Mucosa of stomach (tissue), 1 donor: Measurements from ENCODE around the gene AQP12B.

Experiments
- H3K27me3 ChIP-seq: one replicate; pipeline ENCODE4 v1.7.0; 2013; ENCODE audit warnings: mild to moderate bottlenecking, low read length; ENCODE audit not compliant: control insufficient read depth, insufficient read depth
- H3K36me3 ChIP-seq: one replicate; pipeline ENCODE4 v1.7.0; 2013; ENCODE audit warnings: low read length; ENCODE audit not compliant: control insufficient read depth, insufficient read depth
- H3K4me1 ChIP-seq: one replicate; pipeline ENCODE4 v1.7.0; 2013; ENCODE audit warnings: mild to moderate bottlenecking, low read length; ENCODE audit not compliant: control insufficient read depth, insufficient read depth
- H3K4me3 ChIP-seq: one replicate; pipeline ENCODE4 v1.7.0; 2013; ENCODE audit warnings: low read length
- H3K9ac ChIP-seq: one replicate; pipeline ENCODE4 v1.7.0; 2013; ENCODE audit warnings: mild to moderate bottlenecking, low read length, moderate library complexity
- H3K9me3 ChIP-seq: one replicate; pipeline ENCODE4 v1.7.0; 2013; ENCODE audit warnings: mild to moderate bottlenecking, low read length, moderate library complexity; ENCODE audit not compliant: control insufficient read depth
- donor health status: Pancreatic carcinoma.

Gene AQP12B

GRCh38 chr2:240637116-240637900 is 45.4 kb downstream of the AQP12B start:
- H3K27me3 ChIP-seq = peaks cover 5% of the 10 kb centered on the region
- H3K9me3 ChIP-seq = peaks cover 5% of the 10 kb centered on the region
- H3K9ac ChIP-seq = no peak overlapping the region
- no peaks in the 10 kb centered on the region for H3K36me3 ChIP-seq
- H3K4me1 ChIP-seq = no peaks in the 10 kb centered on the region
- H3K4me3 ChIP-seq = no peak overlapping the region

DNA sequence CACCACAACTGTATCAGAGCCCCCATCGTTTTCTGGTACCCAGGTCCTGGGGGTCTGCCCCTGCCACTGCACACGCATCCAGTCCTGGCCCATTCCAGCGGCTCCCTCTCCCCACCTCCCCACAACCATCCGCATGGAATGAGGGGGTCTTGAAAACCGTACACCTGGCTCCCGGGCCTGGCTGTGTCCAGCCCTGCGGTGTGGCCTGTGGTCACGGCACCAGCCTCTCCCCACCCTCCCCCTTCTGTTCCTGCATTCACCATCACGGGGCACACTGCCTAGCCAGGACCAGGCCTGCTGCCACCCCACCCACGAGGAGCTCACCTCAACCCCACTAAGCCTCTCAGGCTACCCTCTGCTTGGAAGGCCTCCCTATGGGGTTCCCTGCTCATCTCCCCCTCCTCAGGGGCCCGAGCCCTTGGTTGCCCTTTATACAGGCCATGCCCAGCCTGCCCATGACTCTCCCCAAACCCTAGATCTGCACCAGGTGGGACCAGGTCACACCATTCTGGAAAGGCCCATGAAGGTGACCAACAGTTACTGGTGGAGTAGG is 46.0 kb downstream of the AQP12B start:
- Histone ChIP-seq H3K36me3 (no peaks in the 10 kb centered on the region), H3K9me3 (peaks cover 5% of the 10 kb centered on the region), H3K4me3 (no peak overlapping the region), H3K9ac (no peak overlapping the region), H3K27me3 (peaks cover 5% of the 10 kb centered on the region), H3K4me1 (no peaks in the 10 kb centered on the region)

GRCh38 chr2:240635998-240636547 is 46.6 kb downstream of the AQP12B start:
- Histone ChIP-seq H3K36me3 (no peaks in the 10 kb centered on the region), H3K4me3 (no peak overlapping the region), H3K27me3 (peaks cover 5% of the 10 kb centered on the region), H3K9ac (no peak overlapping the region), H3K9me3 (peaks cover 5% of the 10 kb centered on the region), H3K4me1 (no peaks in the 10 kb centered on the region)

- Histone ChIP-seq H3K4me1 (no peaks in the 10 kb centered on the region), H3K9me3 (peaks cover 5% of the 10 kb centered on the region), H3K36me3 (no peaks in the 10 kb centered on the region), H3K27me3 (peaks cover 5% of the 10 kb centered on the region), H3K9ac (no peak overlapping the region), H3K4me3 (no peak overlapping the region)
Observed at GRCh38 chr2:240635121-240635997, 47.3 kb downstream of the AQP12B start.

- Histone ChIP-seq H3K9ac (no peak overlapping the region), H3K27me3 (no peaks in the 10 kb centered on the region), H3K9me3 (peaks cover 5% of the 10 kb centered on the region), H3K4me3 (no peak overlapping the region), H3K4me1 (no peaks in the 10 kb centered on the region), H3K36me3 (no peaks in the 10 kb centered on the region)
Observed at GRCh38 chr2:240632306-240632721, 50.4 kb downstream of the AQP12B start.

DNA sequence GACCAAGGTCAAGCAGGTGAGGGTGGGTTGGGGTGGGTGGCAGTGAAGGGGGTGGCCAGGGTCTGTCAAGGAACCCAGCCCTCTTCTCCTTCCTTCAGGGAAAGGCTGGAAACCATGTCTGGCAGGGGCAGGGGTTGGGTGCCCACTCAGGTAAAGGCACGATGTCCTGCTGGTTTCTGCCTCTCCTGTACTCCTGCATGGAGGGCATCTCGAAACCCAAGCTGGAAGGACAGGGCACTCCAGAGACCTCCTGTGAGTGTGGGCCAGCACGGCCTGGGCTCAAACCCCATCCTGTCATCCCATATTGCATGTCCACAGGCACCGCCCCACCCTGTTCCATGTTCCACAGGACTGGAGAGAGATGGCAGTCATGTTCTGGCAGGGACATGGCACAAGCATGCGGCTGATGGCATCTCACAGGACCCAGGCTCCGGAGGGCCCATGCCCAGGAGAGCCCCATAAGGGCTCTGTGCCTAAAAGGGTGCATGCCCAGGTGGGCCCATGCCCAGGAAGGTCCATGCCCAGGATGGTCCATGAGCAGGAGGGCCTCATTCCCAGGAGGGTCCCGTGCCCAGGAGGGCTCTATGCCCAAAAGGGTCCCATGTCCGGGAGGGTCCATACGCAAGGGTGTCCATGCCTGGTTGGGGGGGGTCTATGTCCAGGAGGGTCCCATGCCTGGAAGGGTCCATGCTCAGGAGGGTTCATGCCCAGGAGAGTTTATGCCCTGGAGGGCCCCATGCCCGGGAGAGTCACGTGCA is 51.0 kb downstream of the AQP12B start:
- H3K27me3 ChIP-seq = no peaks in the 10 kb centered on the region
- no peaks in the 10 kb centered on the region for H3K36me3 ChIP-seq
- H3K9me3 ChIP-seq = peaks cover 5% of the 10 kb centered on the region
- H3K9ac ChIP-seq = no peak overlapping the region
- H3K4me1 ChIP-seq = peaks cover 4% of the 10 kb centered on the region
- no peak overlapping the region for H3K4me3 ChIP-seq

DNA sequence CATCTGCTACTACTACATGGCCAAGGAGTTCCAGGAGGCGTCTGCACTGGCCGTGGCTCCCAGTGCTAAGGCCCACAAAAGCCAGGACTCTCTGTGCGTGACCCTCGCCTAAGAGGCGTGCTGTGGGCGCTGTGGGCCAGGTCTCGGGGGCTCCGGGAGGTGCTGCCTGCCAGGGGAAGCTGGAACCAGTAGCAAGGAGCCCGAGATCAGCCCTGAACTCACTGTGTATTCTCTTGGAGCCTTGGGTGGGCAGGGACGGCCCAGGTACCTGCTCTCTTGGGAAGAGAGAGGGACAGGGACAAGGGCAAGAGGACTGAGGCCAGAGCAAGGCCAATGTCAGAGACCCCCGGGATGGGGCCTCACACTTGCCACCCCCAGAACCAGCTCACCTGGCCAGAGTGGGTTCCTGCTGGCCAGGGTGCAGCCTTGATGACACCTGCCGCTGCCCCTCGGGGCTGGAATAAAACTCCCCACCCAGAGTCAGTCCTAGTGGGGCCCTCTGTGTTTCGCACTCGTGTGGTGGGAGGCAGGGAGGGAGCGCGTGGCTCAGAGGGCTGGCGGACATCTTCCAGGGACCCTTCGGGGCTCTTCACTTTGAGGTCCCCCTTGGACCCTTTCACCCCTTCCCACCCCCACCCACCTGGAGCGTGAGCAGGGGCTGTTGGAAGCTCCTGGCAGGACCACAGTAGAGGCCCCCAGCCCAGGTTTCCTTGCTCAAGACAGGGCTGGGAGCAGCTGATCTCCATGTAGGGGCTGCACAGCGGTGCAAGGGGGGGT is 51.7 kb downstream of the AQP12B start:
- peaks cover 5% of the 10 kb centered on the region for H3K9me3 ChIP-seq
- H3K4me3 ChIP-seq = no peak overlapping the region
- no peaks in the 10 kb centered on the region for H3K27me3 ChIP-seq
- no peak overlapping the region for H3K9ac ChIP-seq
- H3K36me3 ChIP-seq = no peaks in the 10 kb centered on the region
- peaks cover 4% of the 10 kb centered on the region for H3K4me1 ChIP-seq

DNA sequence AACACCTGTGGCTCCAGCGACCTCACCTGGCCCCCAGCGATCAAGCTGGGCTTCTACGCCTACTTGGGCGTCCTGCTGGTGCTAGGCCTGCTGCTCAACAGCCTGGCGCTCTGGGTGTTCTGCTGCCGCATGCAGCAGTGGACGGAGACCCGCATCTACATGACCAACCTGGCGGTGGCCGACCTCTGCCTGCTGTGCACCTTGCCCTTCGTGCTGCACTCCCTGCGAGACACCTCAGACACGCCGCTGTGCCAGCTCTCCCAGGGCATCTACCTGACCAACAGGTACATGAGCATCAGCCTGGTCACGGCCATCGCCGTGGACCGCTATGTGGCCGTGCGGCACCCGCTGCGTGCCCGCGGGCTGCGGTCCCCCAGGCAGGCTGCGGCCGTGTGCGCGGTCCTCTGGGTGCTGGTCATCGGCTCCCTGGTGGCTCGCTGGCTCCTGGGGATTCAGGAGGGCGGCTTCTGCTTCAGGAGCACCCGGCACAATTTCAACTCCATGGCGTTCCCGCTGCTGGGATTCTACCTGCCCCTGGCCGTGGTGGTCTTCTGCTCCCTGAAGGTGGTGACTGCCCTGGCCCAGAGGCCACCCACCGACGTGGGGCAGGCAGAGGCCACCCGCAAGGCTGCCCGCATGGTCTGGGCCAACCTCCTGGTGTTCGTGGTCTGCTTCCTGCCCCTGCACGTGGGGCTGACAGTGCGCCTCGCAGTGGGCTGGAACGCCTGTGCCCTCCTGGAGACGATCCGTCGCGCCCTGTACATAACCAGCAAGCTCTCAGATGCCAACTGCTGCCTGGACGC is 52.5 kb downstream of the AQP12B start:
- H3K9me3 ChIP-seq = peaks cover 5% of the 10 kb centered on the region
- no peak overlapping the region for H3K9ac ChIP-seq
- no peaks in the 10 kb centered on the region for H3K36me3 ChIP-seq
- H3K4me1 ChIP-seq = peaks cover 8% of the 10 kb centered on the region
- H3K27me3 ChIP-seq = no peaks in the 10 kb centered on the region
- H3K4me3 ChIP-seq = no peak overlapping the region

GRCh38 chr2:240629619-240629967 is 53.1 kb downstream of the AQP12B start:
- H3K9ac ChIP-seq = no peak overlapping the region
- peaks cover 5% of the 10 kb centered on the region for H3K9me3 ChIP-seq
- no peaks in the 10 kb centered on the region for H3K36me3 ChIP-seq
- no peak overlapping the region for H3K4me3 ChIP-seq
- peaks cover 8% of the 10 kb centered on the region for H3K4me1 ChIP-seq
- no peaks in the 10 kb centered on the region for H3K27me3 ChIP-seq

GRCh38 chr2:240628808-240629618 is 53.7 kb downstream of the AQP12B start:
- H3K4me3 ChIP-seq = no peak overlapping the region
- H3K9me3 ChIP-seq = peaks cover 4% of the 10 kb centered on the region
- H3K9ac ChIP-seq = no peak overlapping the region
- peaks cover 8% of the 10 kb centered on the region for H3K4me1 ChIP-seq
- no peaks in the 10 kb centered on the region for H3K27me3 ChIP-seq
- H3K36me3 ChIP-seq = no peaks in the 10 kb centered on the region
